Measurements from ENCODE around the gene CILP2.

DNA sequence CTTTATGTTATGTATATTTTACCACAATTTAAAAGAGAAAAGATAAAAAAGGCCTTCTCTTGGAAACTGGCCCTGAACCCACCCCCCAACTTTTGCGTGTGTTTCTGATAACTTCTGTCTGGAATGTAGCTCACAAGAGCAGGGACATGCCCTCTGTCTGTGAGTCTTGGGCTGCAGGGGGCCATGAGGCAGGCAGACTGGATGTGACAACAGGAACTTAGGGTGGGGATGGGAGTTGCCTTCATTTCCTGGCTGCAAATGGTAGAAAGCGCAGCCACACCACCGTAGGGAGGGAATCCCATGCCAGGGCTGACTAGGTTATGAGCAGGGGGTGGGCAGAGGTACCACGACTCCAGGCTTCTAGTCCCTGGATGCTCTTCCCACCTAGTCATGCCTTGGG, 21.9 kb downstream of the CILP2 start:
- TF ChIP-seq, protein P1, sequence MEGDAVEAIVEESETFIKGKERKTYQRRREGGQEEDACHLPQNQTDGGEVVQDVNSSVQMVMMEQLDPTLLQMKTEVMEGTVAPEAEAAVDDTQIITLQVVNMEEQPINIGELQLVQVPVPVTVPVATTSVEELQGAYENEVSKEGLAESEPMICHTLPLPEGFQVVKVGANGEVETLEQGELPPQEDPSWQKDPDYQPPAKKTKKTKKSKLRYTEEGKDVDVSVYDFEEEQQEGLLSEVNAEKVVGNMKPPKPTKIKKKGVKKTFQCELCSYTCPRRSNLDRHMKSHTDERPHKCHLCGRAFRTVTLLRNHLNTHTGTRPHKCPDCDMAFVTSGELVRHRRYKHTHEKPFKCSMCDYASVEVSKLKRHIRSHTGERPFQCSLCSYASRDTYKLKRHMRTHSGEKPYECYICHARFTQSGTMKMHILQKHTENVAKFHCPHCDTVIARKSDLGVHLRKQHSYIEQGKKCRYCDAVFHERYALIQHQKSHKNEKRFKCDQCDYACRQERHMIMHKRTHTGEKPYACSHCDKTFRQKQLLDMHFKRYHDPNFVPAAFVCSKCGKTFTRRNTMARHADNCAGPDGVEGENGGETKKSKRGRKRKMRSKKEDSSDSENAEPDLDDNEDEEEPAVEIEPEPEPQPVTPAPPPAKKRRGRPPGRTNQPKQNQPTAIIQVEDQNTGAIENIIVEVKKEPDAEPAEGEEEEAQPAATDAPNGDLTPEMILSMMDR (IDR thresholded peaks at IDR 0.05) = no peak
- no peak for TF ChIP-seq ZFX (IDR thresholded peaks at IDR 0.05; ENCODE audit: borderline replicate concordance)

Measured in 22Rv1 (cell line).